GM12878 (cell line): Measurements from ENCODE around the gene VPS18. TPM values are rescaled to one million over a fixed set of nuclear protein-coding genes. Genes with fewer than 3 reads are reported as not detected.

ENCODE experiments used
- ASH2L ChIP-seq: fragments of 300-600, 200-600 bp; sonication (generic); IDR thresholded peaks from 2 replicates; pipeline ENCODE4 v1.6.1; 2017; ENCODE audit warnings: low read depth, mild to moderate bottlenecking, borderline replicate concordance
- BACH1 ChIP-seq: fragments of 450-650 bp; IDR thresholded peaks from 2 replicates; pipeline ENCODE4 v1.6.1; 2017; ENCODE audit warnings: mild to moderate bottlenecking, borderline replicate concordance
- BCLAF1 ChIP-seq: fragments of 450-650 bp; IDR thresholded peaks from 2 replicates; pipeline ENCODE4 v1.6.1; 2017; ENCODE audit warnings: antibody characterized with exemption, mild to moderate bottlenecking, moderate library complexity
- E4F1 ChIP-seq: fragments of 450-650 bp; IDR thresholded peaks from 2 replicates; pipeline ENCODE4 v1.6.1; 2018; ENCODE audit warnings: borderline replicate concordance, mild to moderate bottlenecking; ENCODE audit not compliant: partially characterized antibody
- IRF3 ChIP-seq: fragments of 450-650 bp; IDR thresholded peaks from 2 replicates; pipeline ENCODE4 v1.6.1; 2014; ENCODE audit warnings: mild to moderate bottlenecking
- MYC ChIP-seq: IDR thresholded peaks from 2 replicates; pipeline ENCODE4 v1.6.1; 2011; ENCODE audit warnings: mild to moderate bottlenecking, low read length, moderate library complexity, inconsistent platforms; ENCODE audit not compliant: insufficient read depth, insufficient replicate concordance, insufficient read length, severe bottlenecking
- NFYB ChIP-seq: IDR thresholded peaks from 2 replicates; pipeline ENCODE4 v1.6.1; 2011; ENCODE audit warnings: low read depth, mild to moderate bottlenecking, low read length, improper control_type of control experiment, moderate library complexity; ENCODE audit not compliant: insufficient read depth
- SIX5 ChIP-seq: IDR thresholded peaks from 2 replicates; pipeline ENCODE4 v1.6.1; 2011; ENCODE audit warnings: mild to moderate bottlenecking, low read depth, low read length, moderate library complexity; ENCODE audit not compliant: severe bottlenecking
- ZBTB11 ChIP-seq: fragments of 450-650 bp; formaldehyde crosslinking; IDR thresholded peaks from 2 replicates; pipeline ENCODE4 v1.5.0; 2022; ENCODE audit warnings: mild to moderate bottlenecking, missing genetic modification characterization
- ZNF592 ChIP-seq: fragments of 450-650 bp; IDR thresholded peaks from 2 replicates; pipeline ENCODE4 v1.6.1; 2017; ENCODE audit warnings: mild to moderate bottlenecking, moderate library complexity
- polyA plus RNA-seq, 11 experiments: library from polyadenylated mRNA; depleted of rRNA in 4 of 11; unstranded in 6 of 11; stranded (reverse) in 5 of 11; fragments of >200 nt; fragmentation: Nextera tagmentation in 4 of 11; fragmentation: Illumina TruSeq in 1 of 11; extraction: Ambion mirVana in 4 of 11; extraction: Trizol in 1 of 11; gene quantifications; 1 replicate in 1 of 11; 2 replicates in 10 of 11; pipeline versions ENCODE4 v1.2.1 to v1.2.3, GENCODE V29; 2011 to 2016; ENCODE audit warnings: inconsistent platforms in 2 of 11, missing spikeins in 2 of 11, low read depth in 1 of 11
- total RNA-seq, 4 experiments: library from RNA; depleted of rRNA in 3 of 4; stranded (reverse); fragments of >200 nt in 3 of 4; fragmentation: Illumina TruSeq in 1 of 4; extraction: Trizol in 1 of 4; gene quantifications; 2 replicates each; pipeline versions ENCODE4 v1.2.1 to v1.2.3, GENCODE V29; 2013 to 2021

Gene VPS18
- total and polyA plus RNA-seq, 10 of the 15 experiments (the other 5 are each of a cell fraction or from before 2014, with no cell fraction given): 0.71 to 20.4 (median 10.6) TPM

GRCh38 chr15:40879609-40880008, 14.6 kb upstream of the VPS18 start (continued):
- TF ChIP-seq BCLAF1 (no peak), SIX5 (no peak), IRF3 (no peak), E4F1 (no peak), NFYB (no peak), ASH2L (no peak), ZNF592 (no peak), BACH1 (no peak), MYC (no peak), ZBTB11 (CRISPR knock-in tag) (no peak)
